H9 (cell line): Measurements from ENCODE around the gene KIF26A. TPM values are rescaled to one million over a fixed set of nuclear protein-coding genes. Genes with fewer than 3 reads are reported as not detected.

Experiments
- DNase-seq: peaks from one replicate; pipeline ENCODE4 v3.0.0-alpha.2; 2017
- H2AFZ ChIP-seq: one replicate; pipeline ENCODE4 v1.6.1; 2013; ENCODE audit warnings: mild to moderate bottlenecking, low read length, control low read depth, moderate library complexity
- H2AK5ac ChIP-seq: 2 replicates; pipeline ENCODE4 v1.6.1; 2013; ENCODE audit warnings: low read length, control low read depth, mixed read lengths; ENCODE audit not compliant: insufficient read length
- H2BK120ac ChIP-seq: one replicate; pipeline ENCODE4 v1.6.1; 2013; ENCODE audit warnings: low read depth, mild to moderate bottlenecking, low read length, control low read depth, inconsistent platforms; ENCODE audit not compliant: poor library complexity, severe bottlenecking
- H2BK12ac ChIP-seq: 2 replicates; pipeline ENCODE4 v1.6.1; 2013; ENCODE audit warnings: low read length, control low read depth, mixed read lengths, low read depth; ENCODE audit not compliant: insufficient read length
- H2BK15ac ChIP-seq: 2 replicates; pipeline ENCODE4 v1.6.1; 2013; ENCODE audit warnings: low read depth, low read length, control low read depth
- H2BK20ac ChIP-seq: one replicate; pipeline ENCODE4 v1.6.1; 2013; ENCODE audit warnings: low read depth, mild to moderate bottlenecking, low read length, control low read depth, inconsistent platforms; ENCODE audit not compliant: poor library complexity, severe bottlenecking
- H2BK5ac ChIP-seq: 2 replicates; pipeline ENCODE4 v1.6.1; 2013; ENCODE audit warnings: low read length, control low read depth, mixed read lengths; ENCODE audit not compliant: insufficient read length
- H3K14ac ChIP-seq: 2 replicates; pipeline ENCODE4 v1.6.1; 2013; ENCODE audit warnings: low read length, control low read depth; ENCODE audit not compliant: insufficient read depth
- H3K18ac ChIP-seq: 2 replicates; pipeline ENCODE4 v1.6.1; 2013; ENCODE audit warnings: low read depth, mild to moderate bottlenecking, mixed read lengths, low read length, control low read depth; ENCODE audit not compliant: insufficient read length
- H3K23ac ChIP-seq: 2 replicates; pipeline ENCODE4 v1.6.1; 2013; ENCODE audit warnings: low read length, control low read depth, mixed read lengths, low read depth; ENCODE audit not compliant: insufficient read length
- H3K23me2 ChIP-seq: 2 replicates; pipeline ENCODE4 v1.6.1; 2013; ENCODE audit warnings: low read depth, mild to moderate bottlenecking, mixed read lengths, low read length, control low read depth; ENCODE audit not compliant: insufficient read length, poor library complexity, severe bottlenecking
- H3K27ac ChIP-seq: 2 replicates; pipeline ENCODE4 v1.5.1; 2013; ENCODE audit warnings: low read length, control low read depth, mixed read lengths, low read depth; ENCODE audit not compliant: insufficient read length
- H3K27me3 ChIP-seq: 2 replicates; pipeline ENCODE4 v1.6.1; 2013; ENCODE audit warnings: low read length, control low read depth, inconsistent platforms; ENCODE audit not compliant: insufficient read depth
- H3K4ac ChIP-seq: 2 replicates; pipeline ENCODE4 v1.6.1; 2013; ENCODE audit warnings: low read depth, mild to moderate bottlenecking, control low read depth, inconsistent platforms, low read length, moderate library complexity
- H3K4me1 ChIP-seq: 2 replicates; pipeline ENCODE4 v1.6.1; 2013; ENCODE audit warnings: low read length, control low read depth, inconsistent platforms; ENCODE audit not compliant: insufficient read depth
- H3K4me2 ChIP-seq: 2 replicates; pipeline ENCODE4 v1.6.1; 2013; ENCODE audit warnings: low read length, control low read depth, mixed read lengths; ENCODE audit not compliant: insufficient read length, insufficient read depth
- H3K56ac ChIP-seq: 2 replicates; pipeline ENCODE4 v1.6.1; 2013; ENCODE audit warnings: low read depth, mild to moderate bottlenecking, mixed read lengths, low read length, control low read depth; ENCODE audit not compliant: insufficient read length
- H3K79me1 ChIP-seq: 2 replicates; pipeline ENCODE4 v1.6.1; 2013; ENCODE audit warnings: low read depth, mild to moderate bottlenecking, moderate library complexity, low read length, control low read depth, inconsistent platforms; ENCODE audit not compliant: insufficient read depth, poor library complexity, severe bottlenecking
- H3K79me2 ChIP-seq: 2 replicates; pipeline ENCODE4 v1.6.1; 2013; ENCODE audit warnings: low read length, control low read depth, inconsistent platforms; ENCODE audit not compliant: insufficient read depth
- H3K9ac ChIP-seq: 2 replicates; pipeline ENCODE4 v1.6.1; 2013; ENCODE audit warnings: low read length, control low read depth, mixed read lengths; ENCODE audit not compliant: insufficient read length; ENCODE audit errors: extremely low read depth
- H3K9me3 ChIP-seq: one replicate; pipeline ENCODE4 v1.6.1; 2013; ENCODE audit warnings: low read depth, low read length, inconsistent platforms; ENCODE audit not compliant: control insufficient read depth
- H3T11ph ChIP-seq: one replicate; pipeline ENCODE4 v1.6.1; 2013; ENCODE audit warnings: mild to moderate bottlenecking, low read length, control low read depth, inconsistent platforms
- H4K20me1 ChIP-seq: one replicate; pipeline ENCODE4 v1.6.1; 2013; ENCODE audit not compliant: control insufficient read depth, insufficient read length, insufficient read depth
- H4K5ac ChIP-seq: 2 replicates; pipeline ENCODE4 v1.6.1; 2013; ENCODE audit warnings: low read depth, mild to moderate bottlenecking, mixed read lengths, low read length, control low read depth; ENCODE audit not compliant: insufficient read length
- H4K8ac ChIP-seq: replicated peaks from 2 replicates; pipeline ENCODE4 v1.6.1; 2013; ENCODE audit warnings: low read length, control low read depth, mixed read lengths, low read depth; ENCODE audit not compliant: insufficient read length
- H4K91ac ChIP-seq: 2 replicates; pipeline ENCODE4 v1.6.1; 2013; ENCODE audit warnings: low read depth, mild to moderate bottlenecking, moderate library complexity, mixed read lengths, low read length, control low read depth; ENCODE audit not compliant: insufficient read length
- H3K27ac Mint-ChIP-seq, 3 experiments: 2 replicates in 2 of 3; 3 replicates in 1 of 3; pipeline ENCODE4 v1.8.0; 2020 to 2021; ENCODE audit warnings: mixed read lengths in 3 of 3, mild to moderate bottlenecking in 1 of 3, moderate library complexity in 1 of 3
- H3K27me3 Mint-ChIP-seq: 2 replicates; pipeline ENCODE4 v1.8.0; 2021; ENCODE audit warnings: low read depth, mild to moderate bottlenecking, moderate library complexity, mixed read lengths
- H3K36me3 Mint-ChIP-seq, 3 experiments: 2 replicates in 2 of 3; 3 replicates in 1 of 3; pipeline ENCODE4 v1.8.0; 2020 to 2021; ENCODE audit warnings: low read depth in 3 of 3, mixed read lengths in 3 of 3; ENCODE audit not compliant: insufficient read depth in 1 of 3
- H3K4me1 Mint-ChIP-seq, 2 experiments: 2 replicates each; pipeline ENCODE4 v1.8.0; 2020; ENCODE audit warnings: mixed read lengths in 2 of 2
- H3K4me3 Mint-ChIP-seq, 2 experiments: 2 replicates in 1 of 2; 3 replicates in 1 of 2; pipeline ENCODE4 v1.8.0; 2020 to 2021; ENCODE audit warnings: mild to moderate bottlenecking in 2 of 2, mixed read lengths in 2 of 2, moderate library complexity in 1 of 2
- H3K9me3 Mint-ChIP-seq, 2 experiments: 2 replicates in 1 of 2; 3 replicates in 1 of 2; pipeline ENCODE4 v1.8.0; 2020; ENCODE audit warnings: mild to moderate bottlenecking in 2 of 2, mixed read lengths in 2 of 2, moderate library complexity in 1 of 2
- WGBS: extraction: QIAGEN DNeasy Blood & Tissue Kit; methylation state at CpG from one replicate; pipeline ENCODE4 v1.1.7; 2013; ENCODE audit warnings: missing lambda C conversion rate, low lambda C conversion rate, mixed read lengths; ENCODE audit not compliant: insufficient read length; ENCODE audit errors: extremely low coverage; 5-methylcytosine and 5-hydroxymethylcytosine counted together
- total RNA-seq: library from RNA; stranded (reverse); gene quantifications from 2 replicates; pipeline ENCODE4 v1.2.1, GENCODE V29; 2021
- TF ChIP-seq, protein P1 (sequence below): fragments of 200-600 bp; sonication (generic); conservative IDR thresholded peaks from 3 replicates; pipeline ENCODE4 v1.8.0; 2021; ENCODE audit warnings: antibody characterized with exemption, mild to moderate bottlenecking

The KIF26A gene
- total RNA-seq, 1 experiment from 2014 or later, result 44.2 TPM

DNA sequence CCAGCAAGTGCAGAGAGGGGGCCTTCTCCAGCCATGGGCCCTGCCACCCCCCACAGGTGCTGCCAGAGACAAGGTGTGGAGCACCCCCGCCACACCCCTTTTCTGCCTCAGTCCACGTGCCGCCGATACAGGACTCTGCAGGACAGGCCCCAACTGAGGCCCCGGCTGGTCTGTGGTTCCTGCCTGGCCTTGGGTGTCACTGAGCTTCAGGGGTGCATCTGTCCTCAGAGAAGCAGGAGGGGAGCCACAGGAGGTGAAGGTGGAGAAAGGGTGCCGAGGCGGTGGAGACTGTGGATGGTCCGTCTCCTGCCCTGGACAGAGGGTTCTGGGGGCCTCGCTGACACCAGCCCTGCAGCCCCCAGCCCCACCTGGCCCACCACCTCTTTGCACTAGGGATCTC is 63.1 kb downstream of the KIF26A start:
- Histone ChIP-seq H3K79me1 (no peaks in the 10 kb centered on the region), H4K20me1 (no peaks in the 10 kb centered on the region), H3K56ac (no peak overlapping the region), H3K4me1 (no peaks in the 10 kb centered on the region), H3K4me2 (no peak overlapping the region), H3K9me3 (no peaks in the 10 kb centered on the region), H3K9ac (no peak overlapping the region), H3K23ac (no peak overlapping the region), H2BK20ac (no peak overlapping the region), H2AK5ac (no peak overlapping the region), H3T11ph (no peak overlapping the region), H3K23me2 (no peaks in the 10 kb centered on the region), H3K18ac (no peak overlapping the region), H2AFZ (no peak overlapping the region), H4K8ac (no peak overlapping the region), H3K27me3 (no peaks in the 10 kb centered on the region), H2BK120ac (no peak overlapping the region), H2BK15ac (no peak overlapping the region), H3K27ac (no peak overlapping the region), H3K4ac (no peak overlapping the region), H3K79me2 (no peaks in the 10 kb centered on the region), H3K14ac (no peak overlapping the region), H4K5ac (no peak overlapping the region), H4K91ac (no peak overlapping the region), H2BK12ac (no peak overlapping the region), H2BK5ac (no peak overlapping the region)
- DNase-seq, result no peak
- TF ChIP-seq, protein P1, sequence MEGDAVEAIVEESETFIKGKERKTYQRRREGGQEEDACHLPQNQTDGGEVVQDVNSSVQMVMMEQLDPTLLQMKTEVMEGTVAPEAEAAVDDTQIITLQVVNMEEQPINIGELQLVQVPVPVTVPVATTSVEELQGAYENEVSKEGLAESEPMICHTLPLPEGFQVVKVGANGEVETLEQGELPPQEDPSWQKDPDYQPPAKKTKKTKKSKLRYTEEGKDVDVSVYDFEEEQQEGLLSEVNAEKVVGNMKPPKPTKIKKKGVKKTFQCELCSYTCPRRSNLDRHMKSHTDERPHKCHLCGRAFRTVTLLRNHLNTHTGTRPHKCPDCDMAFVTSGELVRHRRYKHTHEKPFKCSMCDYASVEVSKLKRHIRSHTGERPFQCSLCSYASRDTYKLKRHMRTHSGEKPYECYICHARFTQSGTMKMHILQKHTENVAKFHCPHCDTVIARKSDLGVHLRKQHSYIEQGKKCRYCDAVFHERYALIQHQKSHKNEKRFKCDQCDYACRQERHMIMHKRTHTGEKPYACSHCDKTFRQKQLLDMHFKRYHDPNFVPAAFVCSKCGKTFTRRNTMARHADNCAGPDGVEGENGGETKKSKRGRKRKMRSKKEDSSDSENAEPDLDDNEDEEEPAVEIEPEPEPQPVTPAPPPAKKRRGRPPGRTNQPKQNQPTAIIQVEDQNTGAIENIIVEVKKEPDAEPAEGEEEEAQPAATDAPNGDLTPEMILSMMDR, result no peak
- no CpG with 5 or more reads among the region's 9 CpGs for WGBS
- Mint-ChIP-seq H3K27me3 (peaks cover 4% of the 10 kb centered on the region), H3K4me1 (peaks cover 0 to 5% of the 10 kb centered on the region in 2 experiments; a peak in 3 of 4 replicates), H3K36me3 (no peaks in the 10 kb centered on the region; a peak in 1 of 7 replicates), H3K9me3 (no peaks in the 10 kb centered on the region), H3K4me3 (no peak overlapping the region), H3K27ac (no peak overlapping the region)
